NCI-H1417 (cell line): ENCODE measurements around the gene C1QTNF4.
"Not testable (repeated sequence)": the region's sequence is repeated elsewhere in the genome, so short reads cannot be mapped to it uniquely, and the experiment has no call there.

Experiments used
- DNase-seq, 3 experiments: peaks; one replicate each; lab custom pipeline; 2025; lab: John Stamatoyannopoulos, UW

Gene C1QTNF4

GRCh38 chr11:47593934-47594855 lies at the start of gene C1QTNF4:
Gene C1QTNF4, minus strand, starts transcription at chr11:47594411. Its CDS starts 3,601 bp downstream, at chr11:47590810.
- peak in 2 of 3 experiments; percentile 27 to 56 for DNase-seq

GRCh38 chr11:47642099-47642855 lies 48.1 kb upstream of the C1QTNF4 start, which contains the start of gene MTCH2:
Gene MTCH2, minus strand, starts transcription at chr11:47642559. Its CDS starts 94 bp downstream, at chr11:47642465.
- DNase-seq, result peak; percentile 97 to 98 (median 98)

GRCh38 chr11:47641600-47642098 lies 47.4 kb upstream of the C1QTNF4 start:
- DNase-seq, result peak in 1 of 3 experiments; percentile 61

GRCh38 chr11:47640506-47640905 lies 46.3 kb upstream of the C1QTNF4 start:
- DNase-seq, result not testable (repeated sequence)

GRCh38 chr11:47636331-47636730 lies 42.1 kb upstream of the C1QTNF4 start:
- not testable (repeated sequence) for DNase-seq

- no peak for DNase-seq
Observed at GRCh38 chr11:47631473-47631872, 37.3 kb upstream of the C1QTNF4 start.

GRCh38 chr11:47628026-47628425 lies 33.8 kb upstream of the C1QTNF4 start:
- DNase-seq, result no peak

GRCh38 chr11:47626234-47626633 lies 32.0 kb upstream of the C1QTNF4 start:
- no peak for DNase-seq

GRCh38 chr11:47620836-47621378 lies 26.7 kb upstream of the C1QTNF4 start:
- DNase-seq, result no peak

GRCh38 chr11:47617417-47617809 lies 23.2 kb upstream of the C1QTNF4 start:
- DNase-seq, result no peak

GRCh38 chr11:47616726-47617416 lies 22.7 kb upstream of the C1QTNF4 start:
- DNase-seq, result peak in 2 of 3 experiments; percentile 4 to 56

GRCh38 chr11:47615249-47615648 lies 21.0 kb upstream of the C1QTNF4 start:
- no peak for DNase-seq

- no peak for DNase-seq
Observed at GRCh38 chr11:47611348-47611794, 17.2 kb upstream of the C1QTNF4 start.

- DNase-seq, result no peak
Observed at GRCh38 chr11:47609675-47610074, 15.5 kb upstream of the C1QTNF4 start.

GRCh38 chr11:47607380-47607779 lies 13.2 kb upstream of the C1QTNF4 start:
- DNase-seq, result no peak

GRCh38 chr11:47606731-47607130 lies 12.5 kb upstream of the C1QTNF4 start:
- peak in 1 of 3 experiments; percentile 14 for DNase-seq

- DNase-seq, result no peak
Observed at GRCh38 chr11:47605921-47606320, 11.7 kb upstream of the C1QTNF4 start.

GRCh38 chr11:47603295-47603694 lies 9.1 kb upstream of the C1QTNF4 start:
- no peak for DNase-seq

GRCh38 chr11:47599902-47600301 lies 5.7 kb upstream of the C1QTNF4 start:
- DNase-seq, result no peak

GRCh38 chr11:47595967-47596366 lies 1.8 kb upstream of the C1QTNF4 start:
- DNase-seq, result no peak

GRCh38 chr11:47595029-47595428 lies 818 bp upstream of the C1QTNF4 start:
- no peak for DNase-seq
